ENCODE data around the gene CMPK1. TPM values are rescaled to one million over a fixed set of nuclear protein-coding genes. Genes with fewer than 3 reads are reported as not detected.
"Not testable (repeated sequence)": the region's sequence is repeated elsewhere in the genome, so short reads cannot be mapped to it uniquely, and the experiment has no call there.

CMPK1 gene
- 150 TPM for polyA plus RNA-seq
- long read RNA-seq, donor 1, transcript CMPK1-203 (6 exons, 2,930 nt), result major isoform, 43 of 43 reads
- long read RNA-seq, donor 1, partial matches to known transcripts, result 0 of 43 reads
- long read RNA-seq, donor 1, other reads (novel, unspliced or antisense), result 0 of 43 reads
- long read RNA-seq, donor 2, transcript CMPK1-203 (6 exons, 2,930 nt), result major isoform, 84 of 90 reads
- long read RNA-seq, donor 2, partial matches to known transcripts, result 5 of 90 reads
- long read RNA-seq, donor 2, other reads (novel, unspliced or antisense), result 0 of 90 reads
- long read RNA-seq, donor 3, result 0 reads
- long read RNA-seq, donor 4, transcript CMPK1-203 (6 exons, 2,930 nt), result major isoform, 12 of 12 reads
- long read RNA-seq, donor 4, partial matches to known transcripts, result 0 of 12 reads
- long read RNA-seq, donor 4, other reads (novel, unspliced or antisense), result 0 of 12 reads
- long read RNA-seq, donor 5, transcript CMPK1-203 (6 exons, 2,930 nt), result major isoform, 35 of 36 reads
- long read RNA-seq, donor 5, partial matches to known transcripts, result 0 of 36 reads
- long read RNA-seq, donor 5, other reads (novel, unspliced or antisense), result 0 of 36 reads
- long read RNA-seq, donor 6, transcript CMPK1-203 (6 exons, 2,930 nt), result major isoform, 80 of 82 reads
- long read RNA-seq, donor 6, partial matches to known transcripts, result 0 of 82 reads
- long read RNA-seq, donor 6, other reads (novel, unspliced or antisense), result 0 of 82 reads
- long read RNA-seq, donor 7, transcript CMPK1-203 (6 exons, 2,930 nt), result major isoform, 25 of 25 reads
- long read RNA-seq, donor 7, partial matches to known transcripts, result 0 of 25 reads
- long read RNA-seq, donor 7, other reads (novel, unspliced or antisense), result 0 of 25 reads
- long read RNA-seq, donor 8, transcript CMPK1-203 (6 exons, 2,930 nt), result major isoform, 80 of 88 reads
- long read RNA-seq, donor 8, partial matches to known transcripts, result 7 of 88 reads
- long read RNA-seq, donor 8, other reads (novel, unspliced or antisense), result 0 of 88 reads
- long read RNA-seq, donor 9, transcript CMPK1-203 (6 exons, 2,930 nt), result major isoform, 78 of 79 reads
- long read RNA-seq, donor 9, partial matches to known transcripts, result 0 of 79 reads
- long read RNA-seq, donor 9, other reads (novel, unspliced or antisense), result 0 of 79 reads
- long read RNA-seq, donor 10, transcript CMPK1-203 (6 exons, 2,930 nt), result major isoform, 92 of 164 reads
- long read RNA-seq, donor 10, partial matches to known transcripts, result 69 of 164 reads
- long read RNA-seq, donor 10, other reads (novel, unspliced or antisense), result 0 of 164 reads
- long read RNA-seq, donor 11, transcript CMPK1-203 (6 exons, 2,930 nt), result major isoform, 60 of 102 reads
- long read RNA-seq, donor 11, partial matches to known transcripts, result 42 of 102 reads
- long read RNA-seq, donor 11, other reads (novel, unspliced or antisense), result 0 of 102 reads

GRCh38 chr1:47333578-47333921, at the start of gene CMPK1:
Gene CMPK1, plus strand, starts transcription at chr1:47333790. Its CDS starts 156 bp downstream, at chr1:47333946.
- H3K4me3 ChIP-seq (ENCODE audit: low read length), result peak within 1 kb of the TSS; percentile 90
- H3K27me3 ChIP-seq (ENCODE audit: control insufficient read depth, insufficient read depth, low read length), result no peaks in the 10 kb centered on the region
- peak within 1 kb of the TSS; percentile 100 for H3K27ac ChIP-seq (ENCODE audit: low read length)
- peaks cover 28% of the 10 kb centered on the region for H3K4me1 ChIP-seq (ENCODE audit: control insufficient read depth, insufficient read depth, low read length)
- WGBS (ENCODE audit: insufficient coverage, low lambda C conversion rate), result no CpG with 5 or more reads among the region's 40 CpGs
- H3K36me3 ChIP-seq (ENCODE audit: control insufficient read depth, insufficient read depth, low read length), result peaks cover 3% of the 10 kb centered on the region
- DNase-seq, result peak; percentile 77 to 92
- H3K9me3 ChIP-seq (ENCODE audit: control insufficient read depth, low read depth, low read length), result no peaks in the 10 kb centered on the region

GRCh38 chr1:47288116-47288515, 45.5 kb upstream of the CMPK1 start:
- no CpG with 5 or more reads among the region's 4 CpGs for WGBS (ENCODE audit: insufficient coverage, low lambda C conversion rate)
- H3K4me1 ChIP-seq (ENCODE audit: control insufficient read depth, insufficient read depth, low read length); H3K9me3 ChIP-seq (ENCODE audit: control insufficient read depth, low read depth, low read length); H3K36me3 ChIP-seq (ENCODE audit: control insufficient read depth, insufficient read depth, low read length); DNase-seq; H3K27ac ChIP-seq (ENCODE audit: low read length); H3K4me3 ChIP-seq (ENCODE audit: low read length); H3K27me3 ChIP-seq (ENCODE audit: control insufficient read depth, insufficient read depth, low read length): not testable (repeated sequence)

- no CpG with 5 or more reads among the region's 6 CpGs for WGBS (ENCODE audit: insufficient coverage, low lambda C conversion rate)
- H3K27ac ChIP-seq (ENCODE audit: low read length); H3K27me3 ChIP-seq (ENCODE audit: control insufficient read depth, insufficient read depth, low read length); H3K9me3 ChIP-seq (ENCODE audit: control insufficient read depth, low read depth, low read length); H3K36me3 ChIP-seq (ENCODE audit: control insufficient read depth, insufficient read depth, low read length); DNase-seq; H3K4me3 ChIP-seq (ENCODE audit: low read length); H3K4me1 ChIP-seq (ENCODE audit: control insufficient read depth, insufficient read depth, low read length): not testable (repeated sequence)
Measured at GRCh38 chr1:47294863-47295262, 38.7 kb upstream of the CMPK1 start.

- no peak for DNase-seq
- WGBS (ENCODE audit: insufficient coverage, low lambda C conversion rate), result no CpG with 5 or more reads among the region's 2 CpGs
- Histone ChIP-seq H3K4me1 (ENCODE audit: control insufficient read depth, insufficient read depth, low read length) (no peaks in the 10 kb centered on the region), H3K4me3 (ENCODE audit: low read length) (no peak overlapping the region), H3K36me3 (ENCODE audit: control insufficient read depth, insufficient read depth, low read length) (peaks cover under 1% of the 10 kb centered on the region), H3K27me3 (ENCODE audit: control insufficient read depth, insufficient read depth, low read length) (no peaks in the 10 kb centered on the region), H3K9me3 (ENCODE audit: control insufficient read depth, low read depth, low read length) (no peaks in the 10 kb centered on the region), H3K27ac (ENCODE audit: low read length) (no peak overlapping the region)
Measured at GRCh38 chr1:47295579-47295978, 38.0 kb upstream of the CMPK1 start.

- no peaks in the 10 kb centered on the region for H3K4me1 ChIP-seq (ENCODE audit: control insufficient read depth, insufficient read depth, low read length)
- H3K36me3 ChIP-seq (ENCODE audit: control insufficient read depth, insufficient read depth, low read length), result peaks cover 13% of the 10 kb centered on the region
- no peak overlapping the region for H3K27ac ChIP-seq (ENCODE audit: low read length)
- no peak overlapping the region for H3K4me3 ChIP-seq (ENCODE audit: low read length)
- H3K9me3 ChIP-seq (ENCODE audit: control insufficient read depth, low read depth, low read length), result no peaks in the 10 kb centered on the region
- no peaks in the 10 kb centered on the region for H3K27me3 ChIP-seq (ENCODE audit: control insufficient read depth, insufficient read depth, low read length)
- no peak for DNase-seq
Measured at GRCh38 chr1:47298025-47298699, 35.4 kb upstream of the CMPK1 start.

GRCh38 chr1:47302472-47302871, 31.1 kb upstream of the CMPK1 start:
- Histone ChIP-seq H3K9me3 (ENCODE audit: control insufficient read depth, low read depth, low read length) (no peaks in the 10 kb centered on the region), H3K27me3 (ENCODE audit: control insufficient read depth, insufficient read depth, low read length) (no peaks in the 10 kb centered on the region), H3K4me3 (ENCODE audit: low read length) (no peak overlapping the region), H3K36me3 (ENCODE audit: control insufficient read depth, insufficient read depth, low read length) (peaks cover 13% of the 10 kb centered on the region), H3K4me1 (ENCODE audit: control insufficient read depth, insufficient read depth, low read length) (no peaks in the 10 kb centered on the region), H3K27ac (ENCODE audit: low read length) (no peak overlapping the region)
- DNase-seq, result no peak
- WGBS (ENCODE audit: insufficient coverage, low lambda C conversion rate), result 100% methylated on average over 2 of the region's 2 CpGs

- no peaks in the 10 kb centered on the region for H3K4me1 ChIP-seq (ENCODE audit: control insufficient read depth, insufficient read depth, low read length)
- no peak for DNase-seq
- H3K27ac ChIP-seq (ENCODE audit: low read length), result no peak overlapping the region
- no peak overlapping the region for H3K4me3 ChIP-seq (ENCODE audit: low read length)
- H3K9me3 ChIP-seq (ENCODE audit: control insufficient read depth, low read depth, low read length), result no peaks in the 10 kb centered on the region
- H3K36me3 ChIP-seq (ENCODE audit: control insufficient read depth, insufficient read depth, low read length), result peaks cover 4% of the 10 kb centered on the region
- no peaks in the 10 kb centered on the region for H3K27me3 ChIP-seq (ENCODE audit: control insufficient read depth, insufficient read depth, low read length)
- WGBS (ENCODE audit: insufficient coverage, low lambda C conversion rate), result 100% methylated on average over 1 of the region's 4 CpGs
Measured at GRCh38 chr1:47309427-47309826, 24.2 kb upstream of the CMPK1 start.

GRCh38 chr1:47313915-47314664, 19.5 kb upstream of the CMPK1 start, which contains the start of gene STIL:
Gene STIL, minus strand, starts transcription at chr1:47314147. Its CDS starts 3,828 bp downstream, at chr1:47310319.
- no peaks in the 10 kb centered on the region for H3K9me3 ChIP-seq (ENCODE audit: control insufficient read depth, low read depth, low read length)
- H3K27me3 ChIP-seq (ENCODE audit: control insufficient read depth, insufficient read depth, low read length), result no peaks in the 10 kb centered on the region
- peaks cover 4% of the 10 kb centered on the region for H3K36me3 ChIP-seq (ENCODE audit: control insufficient read depth, insufficient read depth, low read length)
- no peaks in the 10 kb centered on the region for H3K4me1 ChIP-seq (ENCODE audit: control insufficient read depth, insufficient read depth, low read length)
- no CpG with 5 or more reads among the region's 54 CpGs for WGBS (ENCODE audit: insufficient coverage, low lambda C conversion rate)
- DNase-seq, result peak; percentile 99 to 100
- peak within 1 kb of the TSS; percentile 85 for H3K4me3 ChIP-seq (ENCODE audit: low read length)
- peak within 1 kb of the TSS; percentile 98 for H3K27ac ChIP-seq (ENCODE audit: low read length)

GRCh38 chr1:47317841-47318240, 15.7 kb upstream of the CMPK1 start:
- H3K27ac ChIP-seq (ENCODE audit: low read length), result no peak overlapping the region
- H3K36me3 ChIP-seq (ENCODE audit: control insufficient read depth, insufficient read depth, low read length), result no peaks in the 10 kb centered on the region
- no peaks in the 10 kb centered on the region for H3K4me1 ChIP-seq (ENCODE audit: control insufficient read depth, insufficient read depth, low read length)
- no peak for DNase-seq
- no CpG with 5 or more reads among the region's 1 CpG for WGBS (ENCODE audit: insufficient coverage, low lambda C conversion rate)
- no peak overlapping the region for H3K4me3 ChIP-seq (ENCODE audit: low read length)
- H3K27me3 ChIP-seq (ENCODE audit: control insufficient read depth, insufficient read depth, low read length), result no peaks in the 10 kb centered on the region
- H3K9me3 ChIP-seq (ENCODE audit: control insufficient read depth, low read depth, low read length), result no peaks in the 10 kb centered on the region

Data from large intestine (tissue), 12 donors.